Caco-2 (cell line): ENCODE data around the gene ZNF605. TPM values are rescaled to one million over a fixed set of nuclear protein-coding genes. Genes with fewer than 3 reads are reported as not detected.
A peak's percentile ranks its signal among the peaks of the same experiment; 100 is the strongest.
"Not testable (repeated sequence)": the region's sequence is repeated elsewhere in the genome, so short reads cannot be mapped to it uniquely, and the experiment has no call there.

ENCODE experiments used
- BruUV-seq: library from RNA; stranded (reverse); fragments of 400-500 nt; replicated peaks from 2 replicates; lab custom pipeline; 2021; lab: Mats Ljungman, UMichigan
- CTCF ChIA-PET: fragments of 300-600 bp; sonication (Branson Sonifier 250); formaldehyde crosslinking; loops from one replicate; lab custom pipeline; 2022; ENCODE audit warnings: antibody characterized with exemption; lab: Charles Lee
- POLR2A ChIA-PET: fragments of 300-600 bp; sonication (Branson Sonifier 250); formaldehyde crosslinking; loops from one replicate; lab custom pipeline; 2022; ENCODE audit warnings: antibody characterized with exemption; lab: Charles Lee
- DNase-seq, 2 experiments: peaks; one replicate each; pipeline versions ENCODE4 v3.0.0 to v3.0.0-alpha.2; 2020 to 2022
- H3K27me3 ChIP-seq: replicated peaks from 2 replicates; pipeline ENCODE4 v1.6.0; 2011; ENCODE audit warnings: low read length; ENCODE audit not compliant: control insufficient read depth, insufficient read depth
- H3K36me3 ChIP-seq: 2 replicates; pipeline ENCODE4 v1.5.1; 2011; ENCODE audit warnings: low read length; ENCODE audit not compliant: control insufficient read depth, insufficient read depth
- H3K4me1 ChIP-seq: fragments of 250-450 bp; sonication (Bioruptor Pico); 2 replicates; pipeline ENCODE4 v1.5.1; 2020; ENCODE audit warnings: mild to moderate bottlenecking
- H3K4me3 ChIP-seq: 2 replicates; pipeline ENCODE4 v1.5.1; 2011; ENCODE audit warnings: low read depth, mild to moderate bottlenecking, control low read depth, low read length
- H3K9me3 ChIP-seq: fragments of 250-450 bp; sonication (Bioruptor Pico); 2 replicates; pipeline ENCODE4 v1.5.1; 2020; ENCODE audit warnings: mild to moderate bottlenecking, moderate library complexity
- H3K27ac Mint-ChIP-seq: one replicate; pipeline ENCODE4 v1.8.0; 2022; ENCODE audit warnings: mixed read lengths; ENCODE audit not compliant: unreplicated experiment
- H3K27me3 Mint-ChIP-seq: one replicate; pipeline ENCODE4 v1.8.0; 2022; ENCODE audit warnings: mixed read lengths; ENCODE audit not compliant: insufficient read depth, unreplicated experiment
- H3K36me3 Mint-ChIP-seq: one replicate; pipeline ENCODE4 v1.8.0; 2022; ENCODE audit warnings: mild to moderate bottlenecking, mixed read lengths; ENCODE audit not compliant: insufficient read depth, unreplicated experiment
- H3K4me1 Mint-ChIP-seq: one replicate; pipeline ENCODE4 v1.8.0; 2022; ENCODE audit warnings: low read depth, mixed read lengths; ENCODE audit not compliant: unreplicated experiment
- H3K4me3 Mint-ChIP-seq: one replicate; pipeline ENCODE4 v1.8.0; 2022; ENCODE audit warnings: mild to moderate bottlenecking, moderate library complexity, mixed read lengths; ENCODE audit not compliant: unreplicated experiment
- H3K9me3 Mint-ChIP-seq: one replicate; pipeline ENCODE4 v1.8.0; 2022; ENCODE audit warnings: mixed read lengths; ENCODE audit not compliant: unreplicated experiment
- CTCF ChIP-seq, 2 experiments: fragments of 200-600 bp in 1 of 2; IDR thresholded peaks; 1 replicate in 1 of 2; 2 replicates in 1 of 2; pipeline versions ENCODE4 v1.5.1 to v1.8.0; 2011 to 2022; ENCODE audit warnings: antibody characterized with exemption in 1 of 2, control low read depth in 1 of 2, inconsistent platforms in 1 of 2, low read depth in 1 of 2, low read length in 1 of 2, mild to moderate bottlenecking in 1 of 2, moderate library complexity in 1 of 2; ENCODE audit not compliant: insufficient read depth in 1 of 2, severe bottlenecking in 1 of 2, unreplicated experiment in 1 of 2
- intact Hi-C: fragments of 100-400 bp; cut with micrococcal nuclease; formaldehyde crosslinking; loops from one replicate; pipeline ENCODE4 v1.10.0; 2022; ENCODE audit not compliant: unreplicated experiment
- total RNA-seq: library from RNA; stranded (reverse); gene quantifications from 2 replicates; pipeline ENCODE4 v1.2.3, GENCODE V29; 2022

The ZNF605 gene
- total RNA-seq, 1 experiment from 2014 or later = 7.1 TPM

- Mint-ChIP-seq H3K27ac (peak overlapping the region; percentile 48), H3K36me3 (peaks cover 9% of the 10 kb centered on the region), H3K4me1 (no peaks in the 10 kb centered on the region), H3K4me3 (peak overlapping the region; percentile 73), H3K9me3 (peaks cover 29% of the 10 kb centered on the region), H3K27me3 (no peaks in the 10 kb centered on the region)
- Histone ChIP-seq H3K9me3 (peaks cover 16% of the 10 kb centered on the region), H3K4me3 (peak overlapping the region; percentile 57), H3K4me1 (no peaks in the 10 kb centered on the region), H3K36me3 (no peaks in the 10 kb centered on the region), H3K27me3 (no peaks in the 10 kb centered on the region)
- POLR2A ChIA-PET = no interaction called here
- BruUV-seq = no TSS peak
- no peak for TF ChIP-seq CTCF (IDR thresholded peaks at IDR 0.05; ENCODE audit: insufficient read depth in 1 of 2, low read depth in 1 of 2, low read length in 1 of 2, severe bottlenecking in 1 of 2, unreplicated experiment in 1 of 2)
- intact Hi-C loops = loop anchor here (2.0 kb wide), 1 partner anchor 22 kb away; the partner anchor contains the start of gene CHFR
- no peak for DNase-seq
- CTCF ChIA-PET = no interaction called here
Measured at GRCh38 chr12:132909030-132909368, 47.1 kb downstream of the ZNF605 start.

GRCh38 chr12:132908145-132909029 is 47.7 kb downstream of the ZNF605 start:
- Histone ChIP-seq H3K9me3 (peaks cover 16% of the 10 kb centered on the region), H3K4me1 (no peaks in the 10 kb centered on the region), H3K36me3 (no peaks in the 10 kb centered on the region), H3K4me3 (peak overlapping the region; percentile 57), H3K27me3 (no peaks in the 10 kb centered on the region)
- peak; percentile 91 to 95 for DNase-seq
- Mint-ChIP-seq H3K4me1 (no peaks in the 10 kb centered on the region), H3K27me3 (no peaks in the 10 kb centered on the region), H3K9me3 (peaks cover 27% of the 10 kb centered on the region), H3K4me3 (peak overlapping the region; percentile 73), H3K36me3 (peaks cover 9% of the 10 kb centered on the region), H3K27ac (peak overlapping the region; percentile 48)
- POLR2A ChIA-PET = no interaction called here
- intact Hi-C loops = loop anchor here (2.0 kb wide), 1 partner anchor 22 kb away; the partner anchor contains the start of gene CHFR
- TF ChIP-seq CTCF (IDR thresholded peaks at IDR 0.05; ENCODE audit: insufficient read depth in 1 of 2, low read depth in 1 of 2, low read length in 1 of 2, severe bottlenecking in 1 of 2, unreplicated experiment in 1 of 2) = no peak
- CTCF ChIA-PET = no interaction called here
- no TSS peak for BruUV-seq

GRCh38 chr12:132907789-132908144 is 48.3 kb downstream of the ZNF605 start:
- POLR2A ChIA-PET, CTCF ChIA-PET, H3K36me3 Mint-ChIP-seq, H3K4me1 ChIP-seq, H3K27me3 Mint-ChIP-seq, H3K27me3 ChIP-seq, DNase-seq, H3K4me1 Mint-ChIP-seq, H3K36me3 ChIP-seq, H3K27ac Mint-ChIP-seq, BruUV-seq: not testable (repeated sequence)
- Histone ChIP-seq H3K4me3 (peak overlapping the region; percentile 57), H3K9me3 (peaks cover 16% of the 10 kb centered on the region)
- intact Hi-C loops = loop anchor here (2.0 kb wide), 1 partner anchor 21 kb away; the partner anchor contains the start of gene CHFR
- peak overlapping the region; percentile 73 for H3K4me3 Mint-ChIP-seq
- H3K9me3 Mint-ChIP-seq = peaks cover 27% of the 10 kb centered on the region
